HepG2 (cell line): ENCODE results near the gene INO80B. TPM values are rescaled to one million over a fixed set of nuclear protein-coding genes. Genes with fewer than 3 reads are reported as not detected.

Experiments used
- ATF4 ChIP-seq, 2 experiments: fragments of 450-650 bp in 1 of 2; sonication (generic) in 1 of 2; formaldehyde crosslinking; IDR thresholded peaks; 2 replicates each; pipeline versions ENCODE4 v1.5.0 to v1.8.0; 2020 to 2022; ENCODE audit warnings: mild to moderate bottlenecking in 1 of 2, missing genetic modification reagents in 1 of 2
- BCL3 ChIP-seq: sonication (generic); formaldehyde crosslinking; IDR thresholded peaks from 2 replicates; pipeline ENCODE4 v1.5.1; 2020; ENCODE audit warnings: mild to moderate bottlenecking, missing genetic modification reagents, moderate library complexity
- FOXA1 ChIP-seq, 2 experiments: fragments of 450-650 bp in 1 of 2; sonication (generic) in 1 of 2; formaldehyde crosslinking in 1 of 2; IDR thresholded peaks; 2 replicates each; pipeline versions ENCODE4 v1.4.0 to v1.6.1; 2016 to 2020; ENCODE audit warnings: missing genetic modification reagents in 1 of 2
- GMEB1 ChIP-seq: sonication (generic); formaldehyde crosslinking; IDR thresholded peaks from 2 replicates; pipeline ENCODE4 v1.5.1; 2020; ENCODE audit warnings: missing genetic modification reagents, mild to moderate bottlenecking, borderline replicate concordance
- JUN ChIP-seq: sonication (generic); formaldehyde crosslinking; IDR thresholded peaks from 2 replicates; pipeline ENCODE4 v1.4.0; 2020; ENCODE audit warnings: mild to moderate bottlenecking, missing genetic modification reagents
- KDM3A ChIP-seq: IDR thresholded peaks from 2 replicates; pipeline ENCODE4 v1.6.1; 2018; ENCODE audit warnings: low read depth, missing compliant biosample characterization
- MLLT10 ChIP-seq: sonication (generic); formaldehyde crosslinking; IDR thresholded peaks from 2 replicates; pipeline ENCODE4 v1.4.0; 2020; ENCODE audit warnings: missing genetic modification reagents
- MXD1 ChIP-seq: sonication (generic); formaldehyde crosslinking; IDR thresholded peaks from 2 replicates; pipeline ENCODE4 v1.4.0; 2020; ENCODE audit warnings: mild to moderate bottlenecking, missing genetic modification reagents
- SALL1 ChIP-seq: sonication (generic); formaldehyde crosslinking; IDR thresholded peaks from 2 replicates; pipeline ENCODE4 v1.8.0; 2022; ENCODE audit warnings: mild to moderate bottlenecking, missing genetic modification reagents
- ZHX1 ChIP-seq: sonication (generic); formaldehyde crosslinking; IDR thresholded peaks from 2 replicates; pipeline ENCODE4 v1.8.1; 2022; ENCODE audit warnings: low read depth, mild to moderate bottlenecking, missing genetic modification reagents
- ZNF367 ChIP-seq: sonication (generic); formaldehyde crosslinking; IDR thresholded peaks from 2 replicates; pipeline ENCODE4 v1.4.0; 2020; ENCODE audit warnings: missing genetic modification reagents, borderline replicate concordance
- ZNF562 ChIP-seq: sonication (generic); formaldehyde crosslinking; IDR thresholded peaks from 2 replicates; pipeline ENCODE4 v1.8.0; 2022; ENCODE audit warnings: missing genetic modification reagents, borderline replicate concordance
- ZNF580 ChIP-seq: IDR thresholded peaks from 2 replicates; pipeline ENCODE4 v1.6.1; 2016; ENCODE audit warnings: low read depth, borderline replicate concordance
- ZNF639 ChIP-seq: conservative IDR thresholded peaks from 2 replicates; pipeline ENCODE4 v1.6.1; 2018; ENCODE audit warnings: missing genetic modification reagents
- ZNF761 ChIP-seq: sonication (generic); formaldehyde crosslinking; conservative IDR thresholded peaks from 2 replicates; pipeline ENCODE4 v1.4.0; 2020; ENCODE audit warnings: mild to moderate bottlenecking, missing genetic modification reagents
- polyA plus RNA-seq, 8 experiments: library from polyadenylated mRNA; depleted of rRNA in 3 of 8; stranded (reverse) in 7 of 8; unstranded in 1 of 8; fragments of >200 nt; fragmentation: Illumina TruSeq in 4 of 8; extraction: Trizol in 4 of 8; gene quantifications; 2 replicates each; pipeline versions ENCODE4 v1.2.1 to v1.2.3, GENCODE V29; 2011 to 2016; ENCODE audit warnings: low read depth in 4 of 8, missing spikeins in 1 of 8, mixed read lengths in 1 of 8; ENCODE audit not compliant: insufficient read depth in 1 of 8
- total RNA-seq, 5 experiments: library from RNA; depleted of rRNA; stranded (reverse); fragments of >200 nt; fragmentation: Illumina TruSeq; extraction: Trizol; gene quantifications; 2 replicates each; pipeline ENCODE4 v1.2.3, GENCODE V29; 2016; ENCODE audit warnings: low read depth in 1 of 5

INO80B gene
- total and polyA plus RNA-seq, 2 of the 13 experiments (the other 11 are each of a cell fraction or from before 2014, with no cell fraction given): 6.2 to 14.5 TPM

- TF ChIP-seq ZHX1 (peak; percentile 13; the same call in 1 of the 2 replicates), MXD1 (CRISPR knock-in tag) (peak; percentile 69), GMEB1 (peak; percentile 71), KDM3A (peak; percentile 80; the same call in 1 of the 2 replicates), JUN (no peak), ZNF580 (CRISPR knock-in tag) (peak; percentile 59), BCL3 (CRISPR knock-in tag) (no peak), FOXA1 (IDR thresholded peaks at IDR 0.05) (no peak), FOXA1 (CRISPR knock-in tag; IDR thresholded peaks at IDR 0.05) (no peak; the same call in 1 of the 2 replicates), ZNF761 (CRISPR knock-in tag) (no peak; the same call in 1 of the 2 replicates), ZNF367 (CRISPR knock-in tag) (no peak), ZNF562 (no peak), SALL1 (CRISPR knock-in tag) (peak; percentile 55), ZNF639 (no peak), ATF4 (CRISPR knock-in tag; IDR thresholded peaks at IDR 0.05) (no peak), MLLT10 (CRISPR knock-in tag) (no peak)
Observed at GRCh38 chr2:74502720-74503505, 48.0 kb downstream of the INO80B start (continued).
